Measurements from ENCODE around the gene CFAP53.

CFAP53 gene

DNA sequence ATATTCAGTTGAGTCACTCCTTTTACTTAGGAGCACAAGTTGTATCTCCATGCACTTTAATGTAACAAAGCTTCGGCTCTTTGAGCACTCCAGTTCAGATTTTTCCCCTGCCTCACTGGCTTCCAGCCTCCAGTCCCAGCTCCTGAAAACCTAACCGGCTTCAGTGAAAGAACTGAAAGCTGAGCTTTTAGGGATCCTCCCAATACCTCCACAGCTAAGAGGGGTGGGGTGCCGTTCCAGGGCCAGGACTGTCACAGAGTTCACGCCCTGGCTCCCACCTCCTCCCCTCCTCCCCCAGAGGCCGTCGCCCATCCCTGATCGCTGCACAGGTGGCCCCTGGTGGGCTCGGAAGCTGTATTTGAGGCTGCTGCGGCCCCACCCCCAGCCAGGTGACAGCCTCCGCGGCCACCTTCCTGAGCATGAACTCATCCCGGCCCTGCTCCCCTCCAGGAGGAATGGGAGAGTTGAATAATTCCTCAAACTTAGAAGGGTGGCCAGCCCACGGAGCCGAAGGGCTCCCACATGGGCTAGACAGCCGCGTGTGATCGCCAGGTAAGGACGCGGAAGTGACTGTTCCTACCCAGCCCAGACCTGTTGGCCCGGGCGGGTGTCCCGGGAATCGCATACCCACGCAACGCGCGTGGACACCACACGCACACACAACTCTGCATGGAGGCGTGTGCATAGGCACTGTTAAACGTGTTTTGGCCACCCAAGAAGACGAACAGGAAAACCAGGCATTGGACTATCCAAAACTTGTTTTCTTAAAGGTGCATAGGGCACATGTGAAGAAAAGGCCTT is 73.1 kb downstream of the CFAP53 start:
- DNase-seq = no peak

DNA sequence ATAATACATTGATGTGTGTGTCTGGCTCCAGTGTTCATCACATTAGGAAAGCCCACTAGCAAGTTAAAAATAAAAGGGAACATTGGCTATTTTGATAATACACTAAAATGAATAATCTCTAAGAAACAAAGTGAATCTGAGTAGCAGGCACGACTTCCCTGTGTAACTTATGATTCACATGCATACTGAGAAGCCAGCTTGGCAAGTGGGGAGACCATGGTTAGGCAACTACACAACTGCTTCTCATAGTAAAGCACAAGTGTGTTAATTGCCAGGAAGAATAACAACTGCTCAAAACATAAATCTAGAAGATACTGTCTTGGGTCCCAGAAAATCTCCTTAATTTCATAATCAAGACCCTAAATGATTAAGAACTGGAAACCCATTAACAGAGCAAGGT is 75.4 kb downstream of the CFAP53 start:
- no peak for DNase-seq

DNA sequence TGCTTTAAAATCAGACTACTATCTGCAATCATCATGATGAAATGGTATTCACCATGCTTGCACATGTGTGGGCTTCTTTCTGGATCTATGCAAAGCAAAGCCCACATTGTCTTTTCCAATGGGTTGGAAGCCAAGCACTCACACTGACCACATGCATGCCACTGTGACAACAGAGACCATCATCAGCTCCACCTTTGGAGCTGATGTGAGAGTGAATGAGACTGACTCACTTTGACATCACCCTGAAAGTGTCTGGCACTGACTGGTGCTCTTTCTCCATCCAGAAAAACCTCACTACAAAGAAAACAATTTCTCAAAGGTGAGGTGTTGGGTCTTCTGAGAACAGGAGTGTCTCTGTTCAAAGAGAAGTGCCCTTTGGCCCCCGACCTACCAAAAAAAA is 76.1 kb downstream of the CFAP53 start:
- no peak for DNase-seq

DNA sequence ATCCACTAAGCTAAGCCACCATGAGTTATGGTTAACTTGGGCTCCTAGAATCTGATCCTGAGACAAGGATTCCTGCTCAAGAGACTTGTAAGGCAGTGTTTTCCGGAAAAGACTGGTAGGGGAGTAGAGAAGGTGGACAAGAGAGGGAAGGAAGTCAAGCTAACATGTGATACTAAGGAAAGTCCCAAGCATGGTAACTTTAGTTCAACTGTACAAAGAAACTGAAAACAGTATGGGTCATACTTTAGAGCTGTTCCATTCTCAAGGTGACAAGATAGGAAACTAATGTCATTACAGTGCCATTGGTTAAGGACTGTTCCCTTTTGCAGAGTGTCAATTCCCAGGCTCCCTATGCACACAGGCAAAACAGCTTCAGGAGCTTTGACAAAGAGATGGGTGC is 77.1 kb downstream of the CFAP53 start:
- no peak for DNase-seq

DNA sequence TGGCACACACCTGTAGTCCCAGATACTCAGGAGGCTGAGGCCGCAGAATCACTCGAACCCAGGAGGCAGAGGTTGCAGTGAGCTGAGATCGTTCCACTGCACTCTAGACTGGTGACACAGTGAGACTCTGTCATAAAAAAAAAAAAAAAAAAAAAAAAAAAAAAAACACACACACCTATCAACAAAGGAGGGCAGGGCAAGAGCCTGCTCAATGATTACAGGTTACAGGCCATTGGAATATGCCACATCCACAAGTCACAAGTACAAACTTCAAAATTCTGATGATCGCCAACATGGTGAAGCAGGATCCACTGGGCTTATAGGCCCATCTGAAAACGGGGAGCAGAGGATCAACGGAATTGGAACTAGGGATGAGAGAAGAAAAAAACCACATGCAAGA is 77.6 kb downstream of the CFAP53 start:
- DNase-seq = no peak

DNA sequence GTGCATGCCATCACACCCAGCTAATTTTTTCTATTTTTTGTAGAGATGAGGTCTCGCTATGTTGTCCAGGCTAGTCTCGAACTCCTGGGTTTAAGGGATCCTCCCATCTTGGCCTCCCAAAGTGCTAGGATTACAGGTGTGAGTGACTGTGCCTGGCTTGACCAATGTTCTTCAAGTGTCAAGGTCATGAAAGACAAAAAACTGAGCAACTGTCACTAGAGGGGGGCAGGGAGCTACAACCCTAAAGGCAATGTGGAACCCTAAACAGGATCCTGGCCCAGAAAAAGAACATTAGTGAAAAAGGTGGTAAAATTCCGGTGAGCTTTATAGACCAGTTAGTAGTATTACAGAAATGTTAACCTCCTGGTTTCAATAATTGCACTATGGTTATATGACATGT is 78.6 kb downstream of the CFAP53 start:
- no peak for DNase-seq

DNA sequence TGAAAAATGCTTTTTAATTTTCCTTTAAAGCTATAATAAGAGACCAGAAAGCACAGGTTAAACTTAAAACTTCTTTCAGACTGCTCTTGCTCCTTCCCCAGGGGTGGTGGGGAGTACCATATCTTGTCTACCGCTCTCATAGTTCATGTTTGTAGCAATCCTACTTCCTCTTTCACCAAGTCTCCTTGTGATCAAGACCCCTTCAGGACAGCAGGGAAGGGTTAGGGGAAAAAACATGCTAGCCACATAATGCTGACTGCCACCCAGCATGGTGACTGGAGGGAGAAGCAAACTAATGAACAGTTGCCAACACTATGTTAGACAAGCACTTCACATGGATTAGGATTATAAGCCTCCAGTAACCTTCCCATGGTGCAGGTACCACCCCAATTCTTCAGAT is 79.9 kb downstream of the CFAP53 start:
- no peak for DNase-seq

DNA sequence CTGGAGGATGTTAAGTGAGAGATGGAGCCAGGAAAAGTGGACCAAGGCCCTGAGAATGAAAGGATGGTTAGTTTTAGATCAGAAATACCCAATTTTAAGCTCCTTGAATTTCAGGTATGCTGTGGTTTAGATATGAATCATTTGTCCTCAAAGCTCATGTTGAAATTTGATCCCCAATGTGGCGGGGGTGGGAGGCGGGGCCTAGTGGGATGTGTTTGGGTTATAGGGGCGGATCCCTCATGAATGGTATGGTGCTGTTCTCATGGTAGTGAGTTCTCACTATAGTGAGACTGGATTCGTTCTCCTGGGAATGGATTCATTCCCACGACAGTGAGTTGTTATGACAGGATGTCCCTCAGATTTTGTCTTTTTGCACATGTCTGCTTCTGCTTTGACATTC is 82.7 kb downstream of the CFAP53 start:
- no peak for DNase-seq

DNA sequence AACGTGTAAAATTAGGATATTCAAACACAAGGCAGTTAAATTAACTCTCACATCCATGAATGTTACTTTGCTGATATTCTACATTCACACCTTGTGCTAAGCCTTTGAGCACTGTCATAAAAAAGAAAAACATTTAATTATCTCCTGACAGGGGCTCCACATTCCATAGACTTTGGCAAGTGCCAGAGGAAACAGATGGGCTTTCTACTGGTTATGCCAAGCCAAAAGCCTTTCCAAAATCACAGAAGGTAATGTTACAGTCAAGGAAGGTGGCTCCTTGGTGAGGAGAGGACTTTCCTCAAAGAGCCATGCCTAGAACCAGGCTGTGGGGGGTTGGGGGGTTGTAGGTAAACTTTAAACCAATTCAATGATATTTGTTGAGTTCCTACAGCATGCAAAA is 83.8 kb downstream of the CFAP53 start:
- no peak for DNase-seq

DNA sequence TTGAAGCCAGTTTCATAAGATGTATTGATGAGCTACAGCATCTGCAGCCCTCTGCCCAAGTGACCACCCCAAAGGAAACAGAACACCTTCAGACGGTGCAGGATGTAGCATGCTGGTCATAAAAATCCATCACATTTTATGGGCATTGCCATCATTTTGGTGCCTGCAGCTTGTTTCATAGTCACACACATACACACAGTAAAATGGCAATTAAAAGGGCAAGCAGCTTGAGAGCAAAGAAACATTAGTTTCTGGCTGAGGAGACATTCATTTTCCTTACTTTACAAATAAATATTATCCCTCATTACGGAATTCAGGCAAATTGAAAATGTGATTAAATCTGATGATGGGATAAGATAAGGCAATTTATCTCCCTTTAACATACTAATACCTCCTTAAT is 84.7 kb downstream of the CFAP53 start:
- DNase-seq = no peak

DNA sequence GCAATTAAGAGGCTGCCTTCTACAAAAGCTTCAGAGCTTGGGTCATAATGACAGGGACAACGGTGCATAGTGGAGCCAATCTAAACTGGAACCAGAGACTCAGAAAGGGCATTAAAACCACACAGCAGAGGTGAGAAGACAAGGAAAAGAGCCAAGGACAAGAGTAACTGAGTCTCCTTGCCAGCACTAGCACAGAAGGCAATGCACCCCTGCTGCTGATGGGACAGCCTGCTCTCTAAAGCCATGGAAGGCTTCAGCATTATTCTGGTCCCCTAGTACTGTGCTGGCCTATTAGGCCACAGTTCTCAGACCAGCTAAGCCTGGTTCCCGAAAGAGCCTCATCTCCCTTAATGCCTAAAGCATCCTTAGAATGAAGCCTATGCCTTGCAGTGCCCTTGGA is 86.8 kb downstream of the CFAP53 start:
- no peak for DNase-seq

DNA sequence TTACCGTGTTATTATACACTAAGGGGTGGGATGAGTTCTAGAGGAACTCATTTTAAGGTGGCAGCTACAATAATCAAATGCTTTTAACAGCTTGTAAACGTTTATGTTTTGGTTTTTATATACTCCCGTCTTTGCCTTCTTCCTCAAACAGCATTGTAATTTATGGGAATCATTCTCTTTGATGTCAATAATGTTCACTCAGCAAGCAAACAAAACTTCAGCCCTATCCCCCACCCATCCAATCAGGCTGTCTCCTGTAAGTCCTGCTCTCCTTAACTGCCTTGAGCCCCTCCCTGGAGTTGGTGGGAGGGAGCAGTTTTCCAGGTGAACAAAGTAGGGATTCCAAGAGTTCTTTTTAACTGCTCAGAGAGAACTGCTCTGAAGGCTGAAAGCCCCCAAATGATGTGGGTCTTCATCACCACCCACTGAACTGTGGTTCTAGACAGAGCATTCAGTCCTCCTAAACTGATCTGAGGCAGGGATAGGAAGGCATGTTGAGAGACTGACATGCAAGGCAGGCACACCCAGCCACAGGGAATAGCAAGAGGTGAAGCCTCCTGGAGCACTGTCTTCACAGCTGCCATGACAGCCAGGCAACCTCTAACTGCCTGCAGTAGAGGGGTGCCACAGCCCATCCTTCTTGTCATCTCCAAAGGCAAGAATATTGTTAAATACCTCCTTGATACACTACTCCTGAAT is 88.9 kb downstream of the CFAP53 start:
- no peak for DNase-seq

Data from activated CD4-positive, alpha-beta T cell treated with anti-CD3 and anti-CD28 coated beads, Interleukin-2, amount 50 U/mL, for 16 hours (primary cell).